Measurements from ENCODE around the gene TEDC2. TPM values are rescaled to one million over a fixed set of nuclear protein-coding genes. Genes with fewer than 3 reads are reported as not detected.
A peak's percentile ranks its signal among the peaks of the same experiment; 100 is the strongest.

The TEDC2 gene
- total RNA-seq (under 1 TPM; 0.70 to 0.85 TPM), total RNA-seq (0.12 to 0.23 reads per million in 2 donors)

GRCh38 chr16:2459647-2460390 is at the start of gene TEDC2:
Gene TEDC2, plus strand, starts transcription at chr16:2460109. Its CDS starts 36 bp downstream, at chr16:2460145.
- H3K27ac Mint-ChIP-seq: peak within 1 kb of the TSS; percentile 93
- H3K4me1 Mint-ChIP-seq: peaks cover 6% of the 10 kb centered on the region
- peak within 1 kb of the TSS; percentile 95 for H3K4me3 Mint-ChIP-seq
- DNase-seq (peak; percentile 96 to 99 (median 97)), ATAC-seq (peak; percentile 100)
- no peaks in the 10 kb centered on the region for H3K9me3 ChIP-seq (ENCODE audit: control insufficient read depth, low read length, poor library complexity, severe bottlenecking)
- H3K27me3 Mint-ChIP-seq: no peaks in the 10 kb centered on the region
- H3K36me3 Mint-ChIP-seq (ENCODE audit: low read depth): no peaks in the 10 kb centered on the region

- no peaks in the 10 kb centered on the region for H3K9me3 ChIP-seq (ENCODE audit: control insufficient read depth, low read length, poor library complexity, severe bottlenecking)
- no peak for ATAC-seq
- no peak overlapping the region for H3K4me3 Mint-ChIP-seq
- no peaks in the 10 kb centered on the region for H3K4me1 Mint-ChIP-seq
- H3K27me3 Mint-ChIP-seq: peaks cover 18% of the 10 kb centered on the region
- H3K36me3 Mint-ChIP-seq (ENCODE audit: low read depth): no peaks in the 10 kb centered on the region
- no peak for DNase-seq
- no peak overlapping the region for H3K27ac Mint-ChIP-seq
These were observed 44.8 kb upstream of the TEDC2 start for GRCh38 chr16:2415085-2415484.

GRCh38 chr16:2420035-2420434 is 39.9 kb upstream of the TEDC2 start:
- no peaks in the 10 kb centered on the region for H3K36me3 Mint-ChIP-seq (ENCODE audit: low read depth)
- ATAC-seq: no peak
- DNase-seq: no peak
- H3K9me3 ChIP-seq (ENCODE audit: control insufficient read depth, low read length, poor library complexity, severe bottlenecking): no peaks in the 10 kb centered on the region
- no peak overlapping the region for H3K4me3 Mint-ChIP-seq
- H3K4me1 Mint-ChIP-seq: no peaks in the 10 kb centered on the region
- H3K27me3 Mint-ChIP-seq: peaks cover 5% of the 10 kb centered on the region
- H3K27ac Mint-ChIP-seq: no peak overlapping the region

GRCh38 chr16:2422123-2422867 is 37.6 kb upstream of the TEDC2 start:
- Mint-ChIP-seq H3K27me3 (no peaks in the 10 kb centered on the region), H3K36me3 (ENCODE audit: low read depth) (no peaks in the 10 kb centered on the region), H3K27ac (no peak overlapping the region), H3K4me1 (no peaks in the 10 kb centered on the region), H3K4me3 (no peak overlapping the region)
- no peak for DNase-seq
- H3K9me3 ChIP-seq (ENCODE audit: control insufficient read depth, low read length, poor library complexity, severe bottlenecking): no peaks in the 10 kb centered on the region
- ATAC-seq: no peak

- no peaks in the 10 kb centered on the region for H3K9me3 ChIP-seq (ENCODE audit: control insufficient read depth, low read length, poor library complexity, severe bottlenecking)
- no peak overlapping the region for H3K27ac Mint-ChIP-seq
- no peaks in the 10 kb centered on the region for H3K27me3 Mint-ChIP-seq
- no peaks in the 10 kb centered on the region for H3K36me3 Mint-ChIP-seq (ENCODE audit: low read depth)
- no peak overlapping the region for H3K4me3 Mint-ChIP-seq
- ATAC-seq (no peak), DNase-seq (no peak)
- peaks cover 6% of the 10 kb centered on the region for H3K4me1 Mint-ChIP-seq
These were observed 35.6 kb upstream of the TEDC2 start for GRCh38 chr16:2424061-2425007.

GRCh38 chr16:2425008-2425518 is 34.8 kb upstream of the TEDC2 start:
- Mint-ChIP-seq H3K27ac (no peak overlapping the region), H3K4me1 (peaks cover 8% of the 10 kb centered on the region), H3K36me3 (ENCODE audit: low read depth) (no peaks in the 10 kb centered on the region), H3K27me3 (no peaks in the 10 kb centered on the region), H3K4me3 (no peak overlapping the region)
- ATAC-seq (no peak), DNase-seq (no peak)
- no peaks in the 10 kb centered on the region for H3K9me3 ChIP-seq (ENCODE audit: control insufficient read depth, low read length, poor library complexity, severe bottlenecking)

- no peaks in the 10 kb centered on the region for H3K36me3 Mint-ChIP-seq (ENCODE audit: low read depth)
- no peaks in the 10 kb centered on the region for H3K9me3 ChIP-seq (ENCODE audit: control insufficient read depth, low read length, poor library complexity, severe bottlenecking)
- H3K4me3 Mint-ChIP-seq: no peak overlapping the region
- no peak overlapping the region for H3K27ac Mint-ChIP-seq
- DNase-seq: no peak
- peaks cover 13% of the 10 kb centered on the region for H3K4me1 Mint-ChIP-seq
- H3K27me3 Mint-ChIP-seq: no peaks in the 10 kb centered on the region
- no peak for ATAC-seq
These were observed 34.0 kb upstream of the TEDC2 start for GRCh38 chr16:2425825-2426430.

- Mint-ChIP-seq H3K4me3 (no peak overlapping the region), H3K4me1 (peaks cover 13% of the 10 kb centered on the region), H3K27me3 (no peaks in the 10 kb centered on the region), H3K27ac (no peak overlapping the region), H3K36me3 (ENCODE audit: low read depth) (no peaks in the 10 kb centered on the region)
- ATAC-seq (no peak), DNase-seq (no peak)
- no peaks in the 10 kb centered on the region for H3K9me3 ChIP-seq (ENCODE audit: control insufficient read depth, low read length, poor library complexity, severe bottlenecking)
These were observed 33.0 kb upstream of the TEDC2 start for GRCh38 chr16:2426941-2427361.

GRCh38 chr16:2427526-2427925 is 32.4 kb upstream of the TEDC2 start:
- no peaks in the 10 kb centered on the region for H3K36me3 Mint-ChIP-seq (ENCODE audit: low read depth)
- no peaks in the 10 kb centered on the region for H3K27me3 Mint-ChIP-seq
- H3K4me1 Mint-ChIP-seq: peaks cover 13% of the 10 kb centered on the region
- no peak for DNase-seq
- H3K9me3 ChIP-seq (ENCODE audit: control insufficient read depth, low read length, poor library complexity, severe bottlenecking): no peaks in the 10 kb centered on the region
- H3K4me3 Mint-ChIP-seq: peak overlapping the region; percentile 92
- H3K27ac Mint-ChIP-seq: no peak overlapping the region
- ATAC-seq: no peak

- H3K4me1 Mint-ChIP-seq: peaks cover 13% of the 10 kb centered on the region
- H3K36me3 Mint-ChIP-seq (ENCODE audit: low read depth): peaks cover 3% of the 10 kb centered on the region
- peak overlapping the region; percentile 92 for H3K4me3 Mint-ChIP-seq
- H3K9me3 ChIP-seq (ENCODE audit: control insufficient read depth, low read length, poor library complexity, severe bottlenecking): no peaks in the 10 kb centered on the region
- H3K27ac Mint-ChIP-seq: no peak overlapping the region
- DNase-seq (no peak), ATAC-seq (no peak)
- no peaks in the 10 kb centered on the region for H3K27me3 Mint-ChIP-seq
These were observed 31.7 kb upstream of the TEDC2 start for GRCh38 chr16:2428051-2428783.

GRCh38 chr16:2428784-2429033 is 31.2 kb upstream of the TEDC2 start:
- Mint-ChIP-seq H3K36me3 (ENCODE audit: low read depth) (peaks cover 4% of the 10 kb centered on the region), H3K4me1 (peaks cover 13% of the 10 kb centered on the region), H3K4me3 (peak overlapping the region; percentile 92), H3K27me3 (no peaks in the 10 kb centered on the region), H3K27ac (no peak overlapping the region)
- H3K9me3 ChIP-seq (ENCODE audit: control insufficient read depth, low read length, poor library complexity, severe bottlenecking): no peaks in the 10 kb centered on the region
- ATAC-seq (no peak), DNase-seq (no peak)

GRCh38 chr16:2429034-2429770 is 30.7 kb upstream of the TEDC2 start, which contains the start of gene CCNF:
Gene CCNF, plus strand, starts transcription at chr16:2429447. Its CDS starts 35 bp downstream, at chr16:2429482.
- H3K4me1 Mint-ChIP-seq: peaks cover 13% of the 10 kb centered on the region
- H3K36me3 Mint-ChIP-seq (ENCODE audit: low read depth): peaks cover 4% of the 10 kb centered on the region
- peak within 1 kb of the TSS; percentile 84 for H3K27ac Mint-ChIP-seq
- H3K27me3 Mint-ChIP-seq: no peaks in the 10 kb centered on the region
- peak; percentile 89 to 99 (median 98) for DNase-seq
- peak within 1 kb of the TSS; percentile 92 for H3K4me3 Mint-ChIP-seq
- no peaks in the 10 kb centered on the region for H3K9me3 ChIP-seq (ENCODE audit: control insufficient read depth, low read length, poor library complexity, severe bottlenecking)
- peak; percentile 97 for ATAC-seq
